NCI-H1048 (cell line): ENCODE measurements around the gene STAMBP.
"Not testable (repeated sequence)": the region's sequence is repeated elsewhere in the genome, so short reads cannot be mapped to it uniquely, and the experiment has no call there.

Experiments
- DNase-seq: peaks from one replicate; lab custom pipeline; 2025; lab: John Stamatoyannopoulos, UW

STAMBP gene

DNA sequence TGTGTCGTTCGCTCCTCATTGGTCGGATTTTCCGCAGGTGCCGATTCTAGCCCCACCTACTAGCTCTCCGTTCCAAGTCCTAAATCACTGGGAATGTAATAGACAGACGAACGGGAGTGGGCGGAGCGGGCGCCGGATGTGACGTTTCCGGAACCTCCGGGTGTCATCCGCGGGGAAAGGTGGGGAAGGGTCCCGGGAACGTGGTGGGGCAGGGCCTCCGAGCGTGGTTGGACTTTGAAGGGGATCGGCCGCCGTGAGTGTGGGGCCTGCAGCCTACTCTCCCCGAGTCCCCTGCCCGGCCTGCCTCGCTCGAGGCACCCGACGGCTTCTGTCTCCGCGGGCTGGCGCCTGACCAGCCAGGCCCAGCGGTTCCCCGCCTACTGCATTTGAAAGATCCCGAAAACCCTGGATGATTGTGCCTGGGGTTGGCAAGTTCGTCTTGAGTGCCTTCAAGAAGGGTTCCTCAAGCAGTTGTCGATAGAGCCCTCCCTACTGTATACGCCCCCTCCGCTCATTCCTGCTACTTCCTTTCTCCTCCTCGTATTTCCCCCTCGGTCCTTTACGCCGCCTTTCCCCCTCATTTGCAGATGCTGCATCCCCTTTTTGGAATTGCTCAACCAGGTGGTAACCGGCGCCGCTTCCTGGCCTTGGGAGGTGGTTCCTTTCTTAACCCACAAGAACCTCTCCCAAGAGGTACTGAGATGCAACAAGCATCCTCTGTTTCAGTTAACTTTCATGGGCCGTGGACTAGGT lies at the start of gene STAMBP:
STAMBP (plus strand) TSS at position 144 of the 753 bp plus-strand sequence. CDS start 1,896 bp downstream, outside the sequence.
- DNase-seq = peak; percentile 96

DNA sequence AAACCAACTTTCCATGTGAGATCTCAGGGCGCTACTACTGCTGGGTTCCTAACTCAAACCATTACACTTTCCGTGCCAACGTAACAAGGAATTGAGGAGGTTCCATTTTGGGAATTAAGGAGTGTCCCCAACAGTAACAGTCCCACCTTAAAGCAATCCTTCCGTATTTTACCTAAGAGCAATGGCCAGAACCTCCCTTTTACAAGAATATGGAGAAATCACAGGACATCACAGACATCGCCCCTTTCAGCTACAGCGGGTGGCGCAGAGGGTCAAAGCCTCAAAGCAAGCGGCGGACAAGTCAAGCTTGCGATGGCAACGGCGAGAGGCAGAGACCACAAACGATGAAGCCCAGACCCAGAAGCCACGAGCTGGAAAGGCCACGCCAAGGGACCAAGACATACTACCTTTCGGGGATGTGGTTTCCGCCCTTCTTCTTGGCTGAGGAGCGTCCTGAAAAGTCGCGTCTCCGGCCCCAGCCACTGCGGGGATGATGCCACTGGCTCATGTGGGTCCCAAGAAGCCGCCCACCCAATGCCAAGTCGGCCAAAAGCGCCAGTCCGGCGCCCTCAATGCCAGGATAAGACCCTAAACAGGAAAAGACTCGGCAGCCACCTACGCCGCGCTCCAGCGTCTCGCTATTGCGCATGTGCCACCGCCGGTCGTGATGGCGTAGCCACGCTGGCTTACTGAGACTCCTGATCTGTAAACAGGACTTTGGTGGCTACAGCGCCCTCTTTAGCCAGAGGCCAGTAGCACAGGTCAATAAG lies 49.1 kb upstream of the STAMBP start, which contains the start of gene DUSP11:
DUSP11 (minus strand) TSS at position 637 of the 770 bp plus-strand sequence; CDS start at position 508, 129 bp downstream.
- peak; percentile 93 for DNase-seq

DNA sequence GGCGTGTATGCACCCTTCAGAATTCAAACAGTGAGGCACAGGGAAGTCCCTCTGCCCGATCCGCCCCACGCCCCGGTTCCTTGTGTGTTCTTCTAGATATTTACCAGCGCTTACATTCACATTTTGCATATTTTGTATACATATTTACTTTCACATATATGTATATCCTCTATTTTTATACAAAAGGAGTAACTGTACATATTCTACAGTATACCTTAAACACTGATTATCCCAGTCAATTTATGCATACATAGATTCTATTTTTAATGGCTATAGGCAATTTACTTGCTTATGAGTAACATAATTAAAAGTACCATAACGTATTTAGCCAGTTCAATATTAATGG lies 48.6 kb upstream of the STAMBP start:
- DNase-seq = no peak

DNA sequence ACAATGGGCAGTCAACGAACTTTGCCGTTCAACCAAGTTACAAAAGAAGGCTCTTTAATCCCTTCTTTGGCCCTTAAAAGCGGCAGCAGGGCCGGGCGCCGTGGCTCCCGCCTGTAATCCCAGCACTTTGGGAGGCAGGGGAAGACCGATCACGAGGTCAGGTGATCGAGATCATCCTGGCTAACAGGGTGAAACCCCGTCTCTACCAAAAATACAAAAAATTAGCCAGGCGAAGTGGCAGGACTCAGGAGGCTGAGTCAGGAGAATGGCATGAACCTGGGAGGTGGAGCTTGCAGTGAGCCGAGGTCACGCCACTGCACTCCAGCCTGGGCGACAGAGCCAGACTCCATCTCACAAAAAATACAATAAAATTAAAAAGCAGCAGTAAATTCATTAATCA lies 45.4 kb upstream of the STAMBP start:
- DNase-seq = not testable (repeated sequence)

DNA sequence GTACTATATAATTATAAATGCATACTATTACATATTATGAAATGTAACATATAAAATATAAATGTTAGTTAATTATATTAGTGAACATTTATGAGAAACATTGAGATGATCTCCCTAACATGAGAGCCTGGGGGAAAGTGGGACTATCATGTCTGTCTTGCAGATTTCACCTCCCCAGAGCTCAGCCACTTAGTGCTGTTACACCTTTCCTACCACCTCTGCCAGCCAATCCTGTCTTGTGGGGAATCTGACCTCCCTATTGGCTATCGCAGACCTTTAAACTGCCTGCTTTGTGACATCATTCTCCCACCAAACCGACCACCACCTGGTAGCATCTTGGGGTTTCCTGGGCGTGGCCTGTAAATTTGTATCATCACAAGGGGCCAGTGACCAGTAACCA lies 44.9 kb upstream of the STAMBP start, which contains the start of gene C2orf78:
C2orf78 (plus strand) TSS at position 301 of the 400 bp plus-strand sequence. CDS start 127 bp downstream, outside the sequence.
- not testable (repeated sequence) for DNase-seq

DNA sequence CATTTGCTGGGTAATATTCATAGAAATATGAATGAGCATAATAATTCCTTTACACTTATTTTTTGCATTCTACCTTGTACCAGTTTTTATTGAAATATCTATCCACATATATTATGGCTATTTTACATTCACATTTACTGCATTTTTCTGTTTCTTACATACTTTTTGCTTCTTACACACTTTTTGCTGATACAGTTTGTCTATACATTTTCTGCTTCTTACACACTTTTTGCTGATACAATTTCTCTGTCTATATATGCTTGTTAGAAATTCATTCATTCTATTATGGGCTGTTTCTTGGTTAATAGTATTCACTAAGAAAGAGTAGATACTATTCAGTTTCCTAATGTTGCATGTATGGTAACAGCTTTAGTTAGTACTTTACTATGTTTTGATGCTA lies 16.9 kb upstream of the STAMBP start:
- no peak for DNase-seq

DNA sequence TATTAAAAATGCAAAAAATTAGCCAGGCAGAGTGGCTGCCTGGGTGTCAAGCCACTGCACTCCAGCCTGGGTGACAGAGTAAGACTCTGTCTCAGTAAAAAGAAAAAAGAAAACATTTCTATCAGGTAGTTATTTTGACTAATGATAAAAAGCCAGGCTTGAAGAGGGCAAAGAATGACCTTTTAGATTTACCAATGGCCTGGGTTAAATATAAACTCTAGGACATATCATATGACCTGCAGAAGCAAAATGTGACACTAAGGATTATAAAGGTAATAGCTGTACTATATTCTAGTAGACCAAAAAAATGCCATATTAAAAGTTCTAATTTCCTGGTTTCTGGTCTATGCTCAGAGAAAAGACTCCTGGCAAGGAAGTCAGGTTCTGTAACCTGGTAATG lies 16.1 kb upstream of the STAMBP start:
- no peak for DNase-seq

DNA sequence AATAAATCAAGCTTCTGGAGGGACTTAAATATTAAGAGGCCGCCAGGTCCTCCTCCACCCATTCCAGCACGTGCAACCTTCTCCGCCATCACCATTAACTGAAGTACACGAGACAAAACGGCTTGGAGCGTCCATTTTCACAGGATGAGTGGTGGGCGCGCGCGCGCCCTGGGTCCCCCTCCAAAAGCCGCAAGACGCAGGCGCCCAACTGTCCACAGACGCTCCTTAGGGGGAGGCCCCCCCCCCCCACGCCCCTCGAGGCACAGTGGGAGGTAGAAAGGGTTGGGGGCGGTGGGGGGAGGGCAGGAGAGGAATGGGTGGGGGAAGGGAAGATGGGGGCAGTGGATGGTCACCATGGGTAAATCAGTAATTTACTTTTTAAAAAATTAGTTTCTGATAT lies 10.5 kb upstream of the STAMBP start:
- DNase-seq = no peak

DNA sequence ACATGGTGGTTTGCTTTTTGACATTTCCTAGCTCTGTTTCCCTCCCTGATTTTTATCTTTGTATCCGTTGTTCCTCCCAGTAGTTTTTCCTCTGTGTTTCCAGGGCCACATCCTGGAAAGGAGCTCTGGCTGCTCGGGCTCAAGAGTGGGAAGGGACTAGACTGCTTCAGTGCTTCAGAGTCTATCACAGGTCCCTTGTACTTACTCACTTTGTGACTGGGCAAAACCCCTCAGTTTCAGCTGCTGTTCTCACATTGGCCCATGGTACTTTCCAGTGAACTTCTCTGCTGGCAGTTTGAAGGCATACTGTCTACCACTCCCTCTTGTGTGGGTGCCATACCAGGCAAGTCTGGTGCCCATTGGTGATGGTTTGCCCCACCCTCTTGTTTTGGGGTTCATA lies 7.5 kb upstream of the STAMBP start:
- DNase-seq = no peak

DNA sequence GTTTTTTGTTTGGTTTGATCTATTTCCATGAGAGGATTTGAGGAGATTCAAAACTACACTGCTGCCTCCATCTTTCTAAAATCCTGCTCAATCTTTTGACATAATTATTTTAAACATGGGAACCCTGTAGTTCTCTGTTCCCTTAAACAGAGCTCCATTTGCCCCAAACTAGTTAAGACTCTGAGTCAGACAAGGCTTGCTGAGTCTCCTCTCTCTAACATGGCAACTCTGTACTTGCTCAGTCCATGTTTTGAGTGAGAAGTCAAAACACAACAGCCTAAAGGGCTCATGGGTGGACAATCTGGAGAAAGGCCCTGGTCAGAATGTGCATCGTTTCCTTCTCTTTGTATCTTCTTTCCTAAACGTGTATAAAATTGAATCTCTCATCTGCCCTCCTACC lies 7.1 kb upstream of the STAMBP start:
- no peak for DNase-seq

DNA sequence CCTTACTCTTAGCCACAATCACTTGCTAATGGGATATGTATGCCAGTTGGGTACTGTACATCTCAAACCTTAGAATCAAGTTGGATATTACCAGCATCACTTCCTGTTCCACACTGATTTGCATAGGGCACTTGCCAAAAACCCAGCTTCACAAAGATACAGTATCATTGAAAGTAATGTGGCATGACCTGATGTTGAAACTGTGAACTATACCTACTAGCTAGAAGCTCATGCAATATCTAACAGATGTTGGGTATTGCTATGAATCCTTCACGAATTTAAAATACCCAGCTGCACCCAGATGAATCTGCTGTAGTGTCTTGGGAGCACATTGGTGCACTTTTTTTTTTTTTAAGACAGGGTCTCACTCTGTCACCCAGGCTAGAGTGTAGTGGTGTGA lies 6.5 kb upstream of the STAMBP start:
- DNase-seq = no peak

DNA sequence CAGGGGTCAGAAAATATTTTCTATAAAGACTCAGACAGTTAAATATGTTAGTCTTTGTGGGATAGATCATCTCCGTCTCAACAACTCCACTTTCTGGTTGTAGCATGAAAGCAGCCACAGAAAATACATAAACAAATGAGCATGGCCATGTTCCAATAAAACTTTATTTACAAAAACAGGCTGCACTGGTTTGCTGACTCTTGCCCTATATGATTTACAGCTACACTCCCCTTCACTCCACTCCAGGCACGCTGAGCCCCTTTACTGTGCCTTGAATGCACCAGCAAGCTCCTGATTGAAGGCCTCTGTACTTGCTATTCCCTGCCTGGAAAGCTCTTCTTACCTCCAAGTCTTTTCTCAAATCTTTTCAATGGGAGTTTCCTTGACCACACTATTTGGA lies 5.8 kb upstream of the STAMBP start:
- DNase-seq = no peak

DNA sequence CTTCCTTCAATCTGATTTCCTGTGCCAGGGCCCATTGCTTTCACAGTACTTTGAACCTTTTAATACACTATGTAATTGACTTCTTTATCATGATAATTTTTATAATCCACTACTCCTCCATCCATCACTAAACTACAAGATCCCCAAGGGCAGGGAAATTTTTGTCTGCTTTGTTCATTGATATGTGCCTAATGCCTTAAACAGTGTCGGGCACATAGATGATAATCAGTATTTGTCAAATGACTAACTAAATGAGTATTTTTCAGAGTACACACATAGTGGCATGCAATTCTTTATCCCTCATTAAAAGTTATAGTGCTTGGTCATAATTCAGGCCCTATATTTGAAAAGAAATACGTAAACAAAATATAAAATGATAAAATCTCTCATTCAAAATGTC lies 5.3 kb upstream of the STAMBP start:
- no peak for DNase-seq

DNA sequence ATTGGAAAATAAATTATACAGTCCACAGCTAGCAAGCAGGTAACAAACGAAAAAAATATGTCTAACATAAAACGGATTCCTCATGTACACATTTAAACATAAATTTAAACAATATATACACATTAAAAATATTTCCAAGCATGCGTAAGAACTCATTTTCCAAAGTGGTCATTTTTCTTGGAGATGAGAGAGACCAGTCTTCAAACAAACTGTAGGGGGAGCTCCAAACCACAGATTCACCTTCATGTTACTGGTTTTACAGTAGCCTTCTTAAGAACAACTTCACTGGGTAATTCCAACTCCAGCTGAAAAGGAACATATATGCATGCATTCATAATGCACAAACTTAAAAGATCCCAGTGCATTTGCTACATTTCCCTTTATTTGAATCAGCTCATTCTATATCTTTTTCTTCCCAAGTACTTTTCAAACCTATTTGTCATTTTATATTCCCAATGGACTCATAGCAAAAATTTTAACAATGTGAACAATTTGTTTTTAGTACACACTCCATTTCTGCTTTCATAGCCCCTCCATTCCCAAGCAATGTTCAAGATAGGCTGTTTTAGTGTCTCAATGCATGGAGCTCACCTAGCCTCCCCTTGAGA lies 4.7 kb upstream of the STAMBP start:
- DNase-seq = peak; percentile 20

DNA sequence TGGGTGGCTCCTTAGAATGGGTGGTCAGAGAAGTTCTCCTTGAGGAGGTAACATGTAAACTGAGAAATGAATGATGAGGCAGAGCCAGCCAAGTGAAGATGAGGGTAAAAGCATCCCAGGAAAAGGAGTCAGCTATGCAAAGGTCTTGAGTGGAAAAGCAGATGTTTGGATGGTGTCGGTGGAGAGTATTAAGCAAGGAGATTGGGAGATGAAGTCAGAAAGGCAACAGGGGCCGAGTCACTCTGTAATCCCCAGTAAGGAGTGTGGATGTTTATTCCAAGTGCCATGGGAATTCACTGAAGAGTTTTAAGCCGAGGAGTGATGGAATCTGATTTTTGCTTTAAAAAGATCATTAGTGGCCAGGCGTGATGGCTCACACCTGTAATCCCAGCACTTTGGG lies 3.4 kb upstream of the STAMBP start:
- no peak for DNase-seq

DNA sequence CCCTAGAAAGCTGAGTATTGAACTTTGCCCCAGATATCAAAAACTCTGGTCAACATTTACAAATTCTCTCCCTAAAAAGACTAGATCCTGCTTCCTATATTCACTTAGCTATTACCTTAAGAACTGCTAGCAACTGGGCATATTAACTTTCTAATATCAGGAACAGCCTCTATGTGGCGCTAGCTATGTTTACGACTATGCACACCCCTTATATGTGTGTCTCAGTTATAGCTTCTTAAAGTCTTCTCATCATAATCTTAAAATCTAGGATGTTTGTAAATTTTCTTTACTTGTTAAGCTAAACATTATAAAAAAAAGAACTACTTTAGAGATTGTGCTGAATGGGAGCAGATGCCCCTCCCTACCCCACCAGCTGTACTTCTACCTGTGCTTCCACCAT lies 1.7 kb upstream of the STAMBP start:
- no peak for DNase-seq

DNA sequence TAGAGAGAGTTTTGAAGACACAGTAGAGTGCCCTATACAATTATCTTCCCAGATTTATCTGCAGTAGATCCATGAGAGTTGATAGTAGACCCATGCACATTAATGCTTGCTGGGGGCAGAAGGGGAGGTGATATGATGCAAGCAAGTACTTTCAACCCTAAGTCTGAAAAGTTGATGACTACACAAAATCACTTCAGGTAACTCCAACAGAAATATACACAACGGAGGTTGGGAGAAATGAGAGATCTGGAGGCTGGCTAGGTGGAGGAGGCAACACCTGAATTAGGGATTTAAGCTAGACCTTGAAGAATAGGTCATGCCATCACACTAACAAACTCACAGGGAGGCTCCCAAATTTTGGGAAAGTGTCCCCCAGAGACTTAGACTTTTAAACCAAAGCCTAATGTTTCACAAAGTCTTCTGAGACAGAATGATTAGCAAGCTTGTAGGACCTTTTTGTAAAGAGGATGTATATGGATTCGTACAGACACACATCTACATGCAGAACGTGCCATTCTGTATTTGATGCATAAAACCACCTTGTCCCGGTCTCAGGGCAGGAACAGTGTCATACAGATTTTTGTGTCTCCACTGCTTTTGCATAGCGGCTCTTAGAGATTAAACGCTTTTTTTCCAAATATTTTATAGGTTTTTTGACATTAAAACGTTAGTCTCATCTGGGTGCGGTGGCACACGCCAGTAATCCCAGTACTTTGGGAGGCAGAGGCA lies 937 bp upstream of the STAMBP start:
- DNase-seq = no peak

DNA sequence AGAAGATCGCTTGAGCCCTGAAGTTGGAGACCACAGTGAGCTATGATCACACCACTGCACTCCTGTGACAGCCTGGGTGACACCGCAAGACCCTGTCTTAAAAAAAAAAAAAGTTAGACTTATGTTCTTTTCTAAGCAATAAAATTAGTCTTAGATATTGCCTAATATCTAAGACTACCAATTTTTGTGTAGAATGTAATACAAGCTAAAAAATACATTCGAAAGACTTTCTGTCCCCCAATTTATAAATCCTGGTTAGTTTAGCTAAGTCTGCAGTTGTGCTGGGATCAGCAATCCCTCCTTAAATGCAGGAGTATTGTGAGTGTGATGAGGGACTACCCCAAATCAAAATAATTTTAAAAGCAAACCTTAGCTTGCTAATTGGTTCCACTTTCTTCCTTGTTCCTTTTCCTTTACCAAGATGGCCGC lies 358 bp upstream of the STAMBP start:
- no peak for DNase-seq

DNA sequence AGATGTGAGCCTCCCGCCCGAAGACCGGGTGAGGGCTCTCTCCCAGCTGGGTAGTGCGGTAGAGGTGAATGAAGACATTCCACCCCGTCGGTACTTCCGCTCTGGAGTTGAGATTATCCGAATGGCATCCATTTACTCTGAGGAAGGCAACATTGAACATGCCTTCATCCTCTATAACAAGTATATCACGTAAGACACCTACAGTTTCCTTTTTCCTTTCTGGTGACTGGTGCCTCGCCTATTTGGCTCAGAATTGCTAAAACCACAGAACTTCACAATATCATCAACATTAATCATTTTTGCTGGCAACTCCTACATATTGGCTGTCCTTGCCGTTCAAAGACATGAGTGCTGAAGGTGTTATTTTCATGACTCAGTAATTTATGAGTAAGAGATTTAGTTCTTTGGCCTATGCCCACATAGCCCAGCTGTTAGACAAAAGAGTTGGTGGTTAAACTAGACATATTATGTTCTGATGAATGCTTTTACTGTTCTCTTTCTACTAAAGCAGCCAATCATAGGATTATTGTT lies 2.2 kb downstream of the STAMBP start:
- no peak for DNase-seq

DNA sequence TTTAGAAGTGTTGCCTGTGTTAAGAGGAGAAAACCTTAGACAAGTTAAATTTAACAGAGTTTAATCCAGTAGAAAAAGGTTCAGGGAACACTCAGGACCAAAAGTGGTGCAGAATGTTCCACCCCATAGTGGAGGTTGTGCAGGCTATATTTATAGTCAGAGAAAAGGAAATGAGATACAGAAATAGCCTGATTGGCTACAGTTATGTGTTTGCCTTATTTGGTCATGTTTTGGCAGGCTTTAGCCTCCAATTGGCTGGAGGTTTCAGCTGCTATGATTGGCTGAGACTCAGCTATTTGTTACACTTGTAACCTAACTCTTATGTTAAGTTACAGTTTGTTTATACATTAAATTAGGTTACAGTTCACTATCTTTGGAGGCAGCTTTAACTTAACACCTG lies 4.2 kb downstream of the STAMBP start:
- no peak for DNase-seq

DNA sequence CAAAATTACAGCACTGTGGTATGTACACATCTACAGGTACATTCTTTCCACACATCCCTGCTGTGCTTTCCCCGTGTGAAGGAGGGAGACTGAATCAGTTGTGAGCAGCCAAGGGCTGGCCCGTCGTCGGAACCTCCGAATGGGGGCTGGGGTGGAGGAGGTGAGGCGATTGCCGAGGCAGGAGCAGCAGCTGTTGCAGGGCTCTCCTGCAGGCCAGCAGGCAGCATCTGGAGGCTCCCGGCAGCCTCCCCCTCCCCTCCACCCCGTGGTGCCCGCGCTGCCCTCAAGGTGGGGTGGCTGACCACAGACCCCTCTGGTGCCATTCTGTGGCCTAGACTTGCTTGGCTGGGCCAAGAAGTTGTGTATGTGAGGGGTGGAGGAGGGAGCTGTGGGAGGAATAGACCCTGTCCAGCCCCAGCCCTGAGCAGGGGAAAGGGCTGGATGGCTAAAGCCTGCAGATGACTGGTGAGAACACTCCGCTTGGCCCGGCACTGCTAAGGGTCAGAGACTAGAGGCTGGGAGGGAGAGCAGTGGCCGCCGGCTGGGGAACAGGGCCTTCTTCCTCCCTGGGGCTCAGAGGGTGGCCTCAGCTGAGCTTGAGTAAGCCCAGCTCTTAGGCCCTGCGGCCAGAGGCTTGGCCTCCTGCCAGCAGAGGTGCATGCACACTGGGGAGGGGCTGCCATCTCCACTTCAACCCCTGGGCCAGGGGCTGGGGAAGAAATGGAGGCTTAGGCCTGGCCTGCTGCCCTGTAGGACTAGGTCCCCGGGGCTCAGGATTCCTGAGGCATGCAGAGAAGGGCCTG lies 7.6 kb downstream of the STAMBP start:
- DNase-seq = no peak
